HEK293 (cell line): ENCODE data around the gene WHRN.

Experiments used
- CTCF ChIA-PET: fragments of 350-600 bp; formaldehyde crosslinking; extraction: SDS; loops from one replicate; lab custom pipeline; 2021; ENCODE audit warnings: antibody characterized with exemption; lab: Yijun Ruan, JAX
- POLR2A ChIA-PET: fragments of 300-600 bp; formaldehyde crosslinking; extraction: SDS; loops from one replicate; lab custom pipeline; 2020; ENCODE audit warnings: antibody characterized with exemption, inconsistent platforms; lab: Yijun Ruan, JAX
- H3K27ac ChIP-seq: fragments of 200-500 bp; sonication (Bioruptor generic); 2 replicates; pipeline ENCODE4 v1.5.1; 2014; ENCODE audit warnings: low read depth, low read length, control low read depth, inconsistent platforms; ENCODE audit errors: extremely low read depth
- H3K36me3 ChIP-seq, 2 experiments: fragments of 200-500 bp in 1 of 2; sonication (Bioruptor generic) in 1 of 2; 1 replicate in 1 of 2; 2 replicates in 1 of 2; pipeline ENCODE4 v1.5.1; 2014 to 2017; ENCODE audit warnings: inconsistent platforms in 2 of 2, low read length in 2 of 2; ENCODE audit not compliant: control insufficient read depth in 2 of 2, insufficient read depth in 1 of 2
- H3K4me1 ChIP-seq: fragments of 200-500 bp; sonication (Bioruptor generic); 2 replicates; pipeline ENCODE4 v1.5.1; 2014; ENCODE audit warnings: mild to moderate bottlenecking, low read length, inconsistent platforms; ENCODE audit not compliant: control insufficient read depth, insufficient read depth
- H3K4me3 ChIP-seq: 2 replicates; pipeline ENCODE4 v1.5.1; 2011; ENCODE audit warnings: low read depth, mild to moderate bottlenecking, control low read depth, low read length, moderate library complexity
- H3K9me3 ChIP-seq: fragments of 200-500 bp; sonication (Bioruptor generic); 2 replicates; pipeline ENCODE4 v1.5.1; 2014; ENCODE audit warnings: low read depth, low read length, inconsistent platforms; ENCODE audit not compliant: control insufficient read depth, insufficient read depth
- EGR2 ChIP-seq: fragments of 450-650 bp; formaldehyde crosslinking; IDR thresholded peaks from 2 replicates; pipeline ENCODE4 v1.5.1; 2016; ENCODE audit warnings: low read depth, missing biosample characterization, missing genetic modification characterization
- HOXC10 ChIP-seq: sonication (generic); formaldehyde crosslinking; IDR thresholded peaks from 2 replicates; pipeline ENCODE4 v1.8.1; 2023; ENCODE audit warnings: mild to moderate bottlenecking, missing genetic modification reagents
- MEIS1 ChIP-seq: sonication (generic); formaldehyde crosslinking; IDR thresholded peaks from 2 replicates; pipeline ENCODE4 v1.8.1; 2022; ENCODE audit warnings: missing genetic modification reagents, mild to moderate bottlenecking, borderline replicate concordance
- SETDB1 ChIP-seq: IDR thresholded peaks from one replicate; pipeline ENCODE4 v1.6.1; 2017; ENCODE audit warnings: mild to moderate bottlenecking, low read length, moderate library complexity, mixed read lengths; ENCODE audit not compliant: insufficient read length
- TRIM28 ChIP-seq: IDR thresholded peaks from 2 replicates; pipeline ENCODE4 v1.6.1; 2011; ENCODE audit warnings: low read length, control low read depth, borderline replicate concordance
- ZIC2 ChIP-seq: fragments of 450-650 bp; formaldehyde crosslinking; IDR thresholded peaks from 2 replicates; pipeline ENCODE4 v1.5.1; 2016; ENCODE audit warnings: missing biosample characterization, missing genetic modification characterization
- ZNF10 ChIP-seq: fragments of 450-650 bp; formaldehyde crosslinking; IDR thresholded peaks from 2 replicates; pipeline ENCODE4 v1.5.1; 2017; ENCODE audit warnings: missing biosample characterization, missing genetic modification characterization
- ZNF114 ChIP-seq: fragments of 450-650 bp; formaldehyde crosslinking; IDR thresholded peaks from 2 replicates; pipeline ENCODE4 v1.5.0; 2017; ENCODE audit warnings: missing biosample characterization, missing genetic modification characterization
- ZNF324 ChIP-seq: fragments of 450-650 bp; formaldehyde crosslinking; IDR thresholded peaks from 2 replicates; pipeline ENCODE4 v1.5.1; 2016; ENCODE audit warnings: missing biosample characterization, missing genetic modification characterization
- ZNF335 ChIP-seq: fragments of 450-650 bp; formaldehyde crosslinking; conservative IDR thresholded peaks from 2 replicates; pipeline ENCODE4 v1.5.1; 2016; ENCODE audit warnings: missing biosample characterization, missing genetic modification characterization
- ZNF341 ChIP-seq: fragments of 450-650 bp; formaldehyde crosslinking; IDR thresholded peaks from 2 replicates; pipeline ENCODE4; 2016; ENCODE audit warnings: low read depth, missing biosample characterization, missing genetic modification characterization
- ZNF571 ChIP-seq: fragments of 450-650 bp; formaldehyde crosslinking; IDR thresholded peaks from 2 replicates; pipeline ENCODE4 v1.5.0; 2017; ENCODE audit warnings: missing biosample characterization, missing genetic modification characterization
- ZNF624 ChIP-seq: fragments of 450-650 bp; formaldehyde crosslinking; IDR thresholded peaks from 2 replicates; pipeline ENCODE4 v1.5.1; 2017; ENCODE audit warnings: missing biosample characterization, missing genetic modification characterization
- ZNF654 ChIP-seq: fragments of 450-650 bp; formaldehyde crosslinking; IDR thresholded peaks from 2 replicates; pipeline ENCODE4 v1.5.1; 2016; ENCODE audit warnings: low read depth, missing biosample characterization, missing genetic modification characterization
- ZNF664 ChIP-seq: fragments of 450-650 bp; formaldehyde crosslinking; IDR thresholded peaks from 2 replicates; pipeline ENCODE4 v1.5.1; 2016; ENCODE audit warnings: missing biosample characterization, missing genetic modification characterization
- ZNF677 ChIP-seq: fragments of 450-650 bp; IDR thresholded peaks from 2 replicates; pipeline ENCODE4 v1.5.0; 2018; ENCODE audit warnings: missing biosample characterization, mild to moderate bottlenecking, missing genetic modification characterization, moderate library complexity
- ZNF701 ChIP-seq: fragments of 450-650 bp; formaldehyde crosslinking; IDR thresholded peaks from 2 replicates; pipeline ENCODE4 v1.5.1; 2016; ENCODE audit warnings: missing biosample characterization, missing genetic modification characterization
- ZNF785 ChIP-seq: fragments of 450-650 bp; formaldehyde crosslinking; IDR thresholded peaks from 2 replicates; pipeline ENCODE4 v1.5.1; 2016; ENCODE audit warnings: missing biosample characterization, missing genetic modification characterization
- ZSCAN16 ChIP-seq: fragments of 450-650 bp; formaldehyde crosslinking; IDR thresholded peaks from 2 replicates; pipeline ENCODE4 v1.5.1; 2016; ENCODE audit warnings: missing biosample characterization, missing genetic modification characterization
- ZSCAN30 ChIP-seq: fragments of 450-650 bp; IDR thresholded peaks from 2 replicates; pipeline ENCODE4 v1.5.1; 2018; ENCODE audit warnings: missing biosample characterization, mild to moderate bottlenecking, missing genetic modification characterization, moderate library complexity
- TF ChIP-seq, protein P1 (sequence below): fragments of 450-650 bp; formaldehyde crosslinking; IDR thresholded peaks from 2 replicates; pipeline ENCODE4 v1.5.1; 2016; ENCODE audit warnings: missing biosample characterization, missing genetic modification characterization, low read depth
- TF ChIP-seq, protein P2 (sequence below): fragments of 450-650 bp; formaldehyde crosslinking; IDR thresholded peaks from 2 replicates; pipeline ENCODE4 v1.5.1; 2016; ENCODE audit warnings: missing biosample characterization, missing genetic modification characterization

WHRN gene

DNA sequence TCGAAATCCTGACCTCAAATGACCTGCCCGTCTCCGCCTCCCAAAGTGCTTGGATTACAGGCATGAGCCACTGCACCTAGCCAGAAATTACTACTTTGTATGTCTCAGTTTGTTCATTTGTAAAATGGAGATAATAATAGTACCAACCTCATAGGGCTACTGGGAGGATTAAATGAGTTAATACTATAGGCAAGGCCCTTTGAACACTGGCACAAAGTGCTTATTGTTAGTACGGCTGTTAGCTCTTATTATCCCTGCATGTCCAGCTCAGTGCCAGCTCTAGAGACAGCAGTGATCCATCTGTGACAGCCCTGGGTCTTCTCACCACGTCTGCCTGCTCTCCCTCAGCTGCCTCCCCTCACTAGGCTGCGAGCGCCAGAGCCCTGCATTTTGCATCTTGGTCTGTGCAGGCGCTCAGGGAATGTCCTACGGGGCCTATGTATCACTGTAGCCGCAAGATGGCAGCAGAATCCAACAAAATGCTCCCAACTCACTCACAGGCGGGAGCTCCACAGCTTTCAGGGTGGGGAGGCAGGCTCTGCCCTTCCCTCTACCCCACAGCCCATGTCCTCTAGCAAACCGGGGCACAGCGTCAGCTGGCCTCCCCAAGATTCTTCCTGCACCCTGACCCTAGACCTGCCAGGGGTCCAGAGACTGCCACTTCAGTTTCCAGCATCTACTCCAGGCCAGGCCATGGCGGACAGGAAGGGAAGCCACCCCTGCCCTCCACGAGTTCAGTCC is 99.8 kb downstream of the WHRN start:
- H3K27ac ChIP-seq = no peak overlapping the region
- CTCF ChIA-PET = interaction anchor here (0.6 to 9.0 kb wide), 78 partner anchors 8 to 1188 kb away, joined by 3 to 120 read pairs (median 4); partner anchors contain the start of gene WHRN
- no peaks in the 10 kb centered on the region for H3K9me3 ChIP-seq

DNA sequence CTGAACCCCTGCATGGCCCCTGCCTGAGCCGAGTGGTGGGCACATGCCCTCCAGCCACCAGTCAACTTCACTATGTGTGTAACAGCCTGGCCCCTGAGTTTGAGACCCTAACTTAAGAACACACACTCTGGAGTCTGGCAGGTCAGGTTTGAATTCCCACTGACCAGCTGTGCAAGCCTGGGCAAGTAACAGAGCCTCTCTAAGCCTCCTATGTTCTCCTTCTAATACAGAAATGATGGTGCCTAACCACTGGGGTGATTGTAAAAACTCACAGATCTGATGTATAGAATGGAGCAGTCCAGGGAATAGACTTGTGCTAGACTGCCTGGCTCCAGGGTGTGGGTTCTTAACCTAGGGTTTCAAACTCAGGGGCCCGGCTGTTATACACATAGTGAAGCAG is 100.7 kb downstream of the WHRN start:
- Histone ChIP-seq H3K9me3 (no peaks in the 10 kb centered on the region), H3K4me3 (no peak overlapping the region), H3K4me1 (no peaks in the 10 kb centered on the region), H3K36me3 (peaks cover 0 to 11% of the 10 kb centered on the region in 2 experiments; a peak in 1 of 3 replicates), H3K27ac (no peak overlapping the region)
- ChIA-PET CTCF (interaction anchor here (0.6 to 9.0 kb wide), 15 partner anchors 9 to 581 kb away, joined by 3 to 120 read pairs (median 9); no protein-coding TSS in a partner anchor), POLR2A (interaction anchor here (0.7 kb wide), 1 partner anchor 65 kb away, joined by 3 read pairs; no protein-coding TSS in a partner anchor)
- TF ChIP-seq ZNF624 (tag by site-specific recombination) (no peak), ZNF324 (tag by site-specific recombination) (no peak), ZNF10 (tag by site-specific recombination) (no peak), ZSCAN16 (tag by site-specific recombination) (no peak), SETDB1 (no peak), ZSCAN30 (no peak), ZNF654 (tag by site-specific recombination) (no peak), ZNF114 (no peak), ZNF677 (tag by site-specific recombination) (no peak), EGR2 (tag by site-specific recombination) (no peak), TRIM28 (no peak)
- TF ChIP-seq, protein P1, sequence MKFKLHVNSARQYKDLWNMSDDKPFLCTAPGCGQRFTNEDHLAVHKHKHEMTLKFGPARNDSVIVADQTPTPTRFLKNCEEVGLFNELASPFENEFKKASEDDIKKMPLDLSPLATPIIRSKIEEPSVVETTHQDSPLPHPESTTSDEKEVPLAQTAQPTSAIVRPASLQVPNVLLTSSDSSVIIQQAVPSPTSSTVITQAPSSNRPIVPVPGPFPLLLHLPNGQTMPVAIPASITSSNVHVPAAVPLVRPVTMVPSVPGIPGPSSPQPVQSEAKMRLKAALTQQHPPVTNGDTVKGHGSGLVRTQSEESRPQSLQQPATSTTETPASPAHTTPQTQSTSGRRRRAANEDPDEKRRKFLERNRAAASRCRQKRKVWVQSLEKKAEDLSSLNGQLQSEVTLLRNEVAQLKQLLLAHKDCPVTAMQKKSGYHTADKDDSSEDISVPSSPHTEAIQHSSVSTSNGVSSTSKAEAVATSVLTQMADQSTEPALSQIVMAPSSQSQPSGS = no peak

More for the DNA sequence above, 99.8 kb downstream of the WHRN start:
- peak; percentile 89 for TF ChIP-seq ZNF654 (tag by site-specific recombination)
- TF ChIP-seq HOXC10 (CRISPR knock-in tag) = no peak
- no peak for TF ChIP-seq ZIC2
- no peak for TF ChIP-seq ZNF785 (tag by site-specific recombination)
- no peak for TF ChIP-seq MEIS1 (CRISPR knock-in tag)
- TF ChIP-seq, protein P2, sequence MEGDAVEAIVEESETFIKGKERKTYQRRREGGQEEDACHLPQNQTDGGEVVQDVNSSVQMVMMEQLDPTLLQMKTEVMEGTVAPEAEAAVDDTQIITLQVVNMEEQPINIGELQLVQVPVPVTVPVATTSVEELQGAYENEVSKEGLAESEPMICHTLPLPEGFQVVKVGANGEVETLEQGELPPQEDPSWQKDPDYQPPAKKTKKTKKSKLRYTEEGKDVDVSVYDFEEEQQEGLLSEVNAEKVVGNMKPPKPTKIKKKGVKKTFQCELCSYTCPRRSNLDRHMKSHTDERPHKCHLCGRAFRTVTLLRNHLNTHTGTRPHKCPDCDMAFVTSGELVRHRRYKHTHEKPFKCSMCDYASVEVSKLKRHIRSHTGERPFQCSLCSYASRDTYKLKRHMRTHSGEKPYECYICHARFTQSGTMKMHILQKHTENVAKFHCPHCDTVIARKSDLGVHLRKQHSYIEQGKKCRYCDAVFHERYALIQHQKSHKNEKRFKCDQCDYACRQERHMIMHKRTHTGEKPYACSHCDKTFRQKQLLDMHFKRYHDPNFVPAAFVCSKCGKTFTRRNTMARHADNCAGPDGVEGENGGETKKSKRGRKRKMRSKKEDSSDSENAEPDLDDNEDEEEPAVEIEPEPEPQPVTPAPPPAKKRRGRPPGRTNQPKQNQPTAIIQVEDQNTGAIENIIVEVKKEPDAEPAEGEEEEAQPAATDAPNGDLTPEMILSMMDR (tag by site-specific recombination) = peak; percentile 81
- TF ChIP-seq ZNF701 (tag by site-specific recombination) = no peak
- 0 out of 2 replicates have a peak, but pooled peaks have one; percentile 17 for TF ChIP-seq ZNF341 (tag by site-specific recombination)
- no peak for TF ChIP-seq ZNF571 (tag by site-specific recombination)
- TF ChIP-seq ZNF664 = peak; percentile 99
- TF ChIP-seq ZNF335 (tag by site-specific recombination) = 0 out of 2 replicates have a peak, but pooled peaks have one; percentile 30
- POLR2A ChIA-PET = interaction anchor here (1.3 kb wide), 1 partner anchor 248 kb away, joined by 4 read pairs; no protein-coding TSS in a partner anchor
- H3K4me3 ChIP-seq = no peak overlapping the region
- H3K4me1 ChIP-seq = no peaks in the 10 kb centered on the region
- peaks cover 0 to 11% of the 10 kb centered on the region in 2 experiments; a peak in 1 of 3 replicates for H3K36me3 ChIP-seq
